ENCODE results near the gene FRS2. TPM values are rescaled to one million over a fixed set of nuclear protein-coding genes. Genes with fewer than 3 reads are reported as not detected.

Gene FRS2
- total and polyA plus RNA-seq, 9 of the 15 experiments (the other 6 are each of a cell fraction or from before 2014, with no cell fraction given), result 1.0 to 9.1 (median 6.0) TPM

DNA sequence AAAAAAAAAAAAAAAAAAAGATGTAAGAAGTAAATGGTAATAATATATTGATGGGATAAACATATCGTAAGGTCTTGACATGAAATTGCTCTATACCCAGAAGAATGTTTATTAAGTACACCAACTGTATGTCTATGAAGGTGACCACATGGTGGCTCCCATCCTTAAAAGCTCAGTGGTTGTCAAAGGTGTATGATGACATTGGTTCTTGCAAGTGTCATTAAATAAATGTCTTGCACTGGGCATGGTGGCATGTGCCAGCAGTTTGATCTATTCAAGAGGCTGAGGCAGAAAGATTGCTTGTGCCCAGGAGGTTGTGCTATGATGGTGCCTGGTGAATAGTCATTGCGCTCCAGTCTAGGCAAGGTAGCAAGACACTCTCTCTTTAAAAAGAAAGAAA lies 125.5 kb downstream of the FRS2 start:
- in situ Hi-C loops (cut with MboI) (no loop called here), intact Hi-C loops (cut with micrococcal nuclease) (no loop called here)
- Histone ChIP-seq H2AFZ (ENCODE audit: low read depth, low read length) (no peak overlapping the region), H3K9me1 (ENCODE audit: control insufficient read depth, insufficient read depth, low read length) (no peaks in the 10 kb centered on the region), H4K20me1 (replicated peaks; ENCODE audit: control insufficient read depth, insufficient read depth, low read length) (no peaks in the 10 kb centered on the region), H3K36me3 (ENCODE audit: control insufficient read depth, insufficient read depth, low read length) (peaks cover 99% of the 10 kb centered on the region), H3K9me3 (replicated peaks; ENCODE audit: control insufficient read depth, insufficient read depth, low read depth, low read length) (no peaks in the 10 kb centered on the region), H3K9ac (ENCODE audit: insufficient read depth in 1 of 2, low read depth in 2 of 2, low read length in 2 of 2) (no peak overlapping the region), H3K27me3 (ENCODE audit: control insufficient read depth in 2 of 2, insufficient read depth in 2 of 2, low read length in 2 of 2) (no peaks in the 10 kb centered on the region), H3K4me3 (no peak overlapping the region), H3K4me1 (replicated peaks in 1 of 2; ENCODE audit: control insufficient read depth in 2 of 2, insufficient read depth in 2 of 2, low read length in 2 of 2) (no peaks in the 10 kb centered on the region), H3K27ac (ENCODE audit: extremely low read depth, low read depth, low read length) (no peak overlapping the region), H3K79me2 (ENCODE audit: control insufficient read depth, insufficient read depth, low read length) (peaks cover 12% of the 10 kb centered on the region; the same call in 2 of the 3 replicates), H3K4me2 (ENCODE audit: insufficient read depth, low read length) (no peak overlapping the region)
- TF ChIP-seq RAD21 (CRISPR knock-in tag; conservative IDR thresholded peaks at IDR 0.05 in 1 of 2, IDR thresholded peaks at IDR 0.05 in 1 of 2), result peak in 1 of 2 experiments; percentile 27; a peak in 2 of 4 replicates
- TF ChIP-seq HNRNPUL1 (IDR thresholded peaks at IDR 0.05; ENCODE audit: low read length), result no peak
- no peak for TF ChIP-seq BRCA1 (IDR thresholded peaks at IDR 0.05)
- no peak for TF ChIP-seq BRCA1 (CRISPR knock-in tag; IDR thresholded peaks at IDR 0.05)
- TF ChIP-seq, protein P1, sequence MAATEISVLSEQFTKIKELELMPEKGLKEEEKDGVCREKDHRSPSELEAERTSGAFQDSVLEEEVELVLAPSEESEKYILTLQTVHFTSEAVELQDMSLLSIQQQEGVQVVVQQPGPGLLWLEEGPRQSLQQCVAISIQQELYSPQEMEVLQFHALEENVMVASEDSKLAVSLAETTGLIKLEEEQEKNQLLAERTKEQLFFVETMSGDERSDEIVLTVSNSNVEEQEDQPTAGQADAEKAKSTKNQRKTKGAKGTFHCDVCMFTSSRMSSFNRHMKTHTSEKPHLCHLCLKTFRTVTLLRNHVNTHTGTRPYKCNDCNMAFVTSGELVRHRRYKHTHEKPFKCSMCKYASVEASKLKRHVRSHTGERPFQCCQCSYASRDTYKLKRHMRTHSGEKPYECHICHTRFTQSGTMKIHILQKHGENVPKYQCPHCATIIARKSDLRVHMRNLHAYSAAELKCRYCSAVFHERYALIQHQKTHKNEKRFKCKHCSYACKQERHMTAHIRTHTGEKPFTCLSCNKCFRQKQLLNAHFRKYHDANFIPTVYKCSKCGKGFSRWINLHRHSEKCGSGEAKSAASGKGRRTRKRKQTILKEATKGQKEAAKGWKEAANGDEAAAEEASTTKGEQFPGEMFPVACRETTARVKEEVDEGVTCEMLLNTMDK (IDR thresholded peaks at IDR 0.05; ENCODE audit: borderline replicate concordance, insufficient read depth, low read depth, low read length, poor library complexity, severe bottlenecking), result no peak
- no peak for TF ChIP-seq KLF1 (tag; IDR thresholded peaks at IDR 0.05)
- 0 out of 2 replicates have a peak, but pooled peaks have one; percentile 24 for TF ChIP-seq POLR2A (conservative IDR thresholded peaks at IDR 0.05)
- TF ChIP-seq, protein P2, sequence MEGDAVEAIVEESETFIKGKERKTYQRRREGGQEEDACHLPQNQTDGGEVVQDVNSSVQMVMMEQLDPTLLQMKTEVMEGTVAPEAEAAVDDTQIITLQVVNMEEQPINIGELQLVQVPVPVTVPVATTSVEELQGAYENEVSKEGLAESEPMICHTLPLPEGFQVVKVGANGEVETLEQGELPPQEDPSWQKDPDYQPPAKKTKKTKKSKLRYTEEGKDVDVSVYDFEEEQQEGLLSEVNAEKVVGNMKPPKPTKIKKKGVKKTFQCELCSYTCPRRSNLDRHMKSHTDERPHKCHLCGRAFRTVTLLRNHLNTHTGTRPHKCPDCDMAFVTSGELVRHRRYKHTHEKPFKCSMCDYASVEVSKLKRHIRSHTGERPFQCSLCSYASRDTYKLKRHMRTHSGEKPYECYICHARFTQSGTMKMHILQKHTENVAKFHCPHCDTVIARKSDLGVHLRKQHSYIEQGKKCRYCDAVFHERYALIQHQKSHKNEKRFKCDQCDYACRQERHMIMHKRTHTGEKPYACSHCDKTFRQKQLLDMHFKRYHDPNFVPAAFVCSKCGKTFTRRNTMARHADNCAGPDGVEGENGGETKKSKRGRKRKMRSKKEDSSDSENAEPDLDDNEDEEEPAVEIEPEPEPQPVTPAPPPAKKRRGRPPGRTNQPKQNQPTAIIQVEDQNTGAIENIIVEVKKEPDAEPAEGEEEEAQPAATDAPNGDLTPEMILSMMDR (IDR thresholded peaks at IDR 0.05 in 2 of 3, conservative IDR thresholded peaks at IDR 0.05 in 1 of 3; ENCODE audit: insufficient read depth in 2 of 3, low read depth in 1 of 3, low read length in 3 of 3), result peak in 1 of 3 experiments; percentile 10; a peak in 1 of 6 replicates
- CTCF ChIA-PET (ENCODE audit: low intra/inter-chr PET ratio), result no interaction called here
- FAIRE-seq (no peak), DNase-seq (ENCODE audit: extremely low read depth in 1 of 4, low spot score in 3 of 4) (no peak), ATAC-seq (peak; percentile 59)
- 100% methylated on average over 2 of the region's 2 CpGs for WGBS (ENCODE audit: insufficient coverage, low coverage, missing lambda C conversion rate)
- POLR2A ChIA-PET, result no interaction called here
- no TSS peak for BruUV-seq (replicated peaks)

All from K562 (cell line).